Stomach (tissue), 4 donors: ENCODE results near the gene CLDN9.

ENCODE experiments used
- CTCF ChIP-seq, 7 experiments: fragments of 450-650 bp in 4 of 7; fragments of 200-600 bp in 3 of 7; sonication (generic) in 3 of 7; IDR thresholded peaks; one replicate each; pipeline ENCODE4 v1.5.1; 2016 to 2019; ENCODE audit warnings: antibody characterized with exemption in 7 of 7, control low read depth in 2 of 7, mild to moderate bottlenecking in 1 of 7
- POLR2A ChIP-seq, 4 donors: fragments of 450-650 bp; IDR thresholded peaks; one replicate each; pipeline ENCODE4 v1.6.1; 2016; ENCODE audit warnings: antibody characterized with exemption in 4 of 4, control low read depth in 2 of 4, mild to moderate bottlenecking in 1 of 4, moderate library complexity in 1 of 4

GRCh38 chr16:3060339-3061127 lies 47.8 kb downstream of the CLDN9 start:
- TF ChIP-seq CTCF (IDR thresholded peaks at IDR 0.05) (no peak), POLR2A (IDR thresholded peaks at IDR 0.05) (no peak)
